Stimulated activated CD4-positive, alpha-beta T cell treated with anti-CD3 and anti-CD28 coated beads, Interleukin-4, amount 100 ng/mL, for 24 hours (primary cell): Measurements from ENCODE around the gene COLEC11.

ENCODE experiments used
- DNase-seq: peaks from one replicate; pipeline ENCODE4 v3.0.0-alpha.2; 2020

The COLEC11 gene

GRCh38 chr2:3678212-3678611, 83.3 kb downstream of the COLEC11 start:
- no peak for DNase-seq

- DNase-seq = no peak
Measured at GRCh38 chr2:3679180-3679579, 84.3 kb downstream of the COLEC11 start.

- no peak for DNase-seq
Measured at GRCh38 chr2:3679616-3680393, 84.9 kb downstream of the COLEC11 start.

- DNase-seq = no peak
Measured at GRCh38 chr2:3680548-3681345, 85.8 kb downstream of the COLEC11 start.

GRCh38 chr2:3681625-3682024, 86.7 kb downstream of the COLEC11 start:
- DNase-seq = no peak

- DNase-seq = no peak
Measured at GRCh38 chr2:3682811-3683210, 87.9 kb downstream of the COLEC11 start.

GRCh38 chr2:3683748-3684454, 89.0 kb downstream of the COLEC11 start:
- DNase-seq = no peak

GRCh38 chr2:3689998-3690748, 95.3 kb downstream of the COLEC11 start:
- no peak for DNase-seq

GRCh38 chr2:3692375-3692774, 97.5 kb downstream of the COLEC11 start:
- DNase-seq = no peak
